Aorta (tissue), 5 donors: Measurements from ENCODE around the gene ATP5PO. TPM values are rescaled to one million over a fixed set of nuclear protein-coding genes. Genes with fewer than 3 reads are reported as not detected.
A peak's percentile ranks its signal among the peaks of the same experiment; 100 is the strongest.

Source experiments
- ATAC-seq: fragments of 200-7000 bp; cut with Tn5 transposase; one replicate; pipeline ENCODE4 v1.9.1; 2022; ENCODE audit warnings: moderate library complexity; ENCODE audit not compliant: low FRiP score
- DNase-seq, 2 donors: peaks; one replicate each; pipeline ENCODE4 v3.0.0-alpha.2; 2020
- H3K27ac ChIP-seq, 2 donors: one replicate each; pipeline ENCODE4 v1.5.1; 2013; ENCODE audit warnings: low read length in 2 of 2, mild to moderate bottlenecking in 2 of 2, moderate library complexity in 2 of 2, control low read depth in 1 of 2, inconsistent platforms in 1 of 2, low read depth in 1 of 2
- H3K27me3 ChIP-seq, 2 donors: one replicate each; pipeline ENCODE4 v1.6.1; 2013; ENCODE audit warnings: control low read depth in 1 of 2, low read length in 1 of 2, mild to moderate bottlenecking in 1 of 2, moderate library complexity in 1 of 2; ENCODE audit not compliant: insufficient read depth in 2 of 2, control insufficient read depth in 1 of 2
- H3K36me3 ChIP-seq, 2 donors: one replicate each; pipeline ENCODE4 v1.6.1; 2013; ENCODE audit warnings: control low read depth in 1 of 2, low read length in 1 of 2, mild to moderate bottlenecking in 1 of 2; ENCODE audit not compliant: insufficient read depth in 2 of 2, control insufficient read depth in 1 of 2
- H3K4me1 ChIP-seq, 2 donors: one replicate each; pipeline ENCODE4 v1.6.1; 2013; ENCODE audit warnings: low read length in 2 of 2, control low read depth in 1 of 2, mild to moderate bottlenecking in 1 of 2, moderate library complexity in 1 of 2; ENCODE audit not compliant: insufficient read depth in 2 of 2, control insufficient read depth in 1 of 2
- H3K4me3 ChIP-seq, 2 donors: one replicate each; pipeline ENCODE4 v1.5.1; 2013; ENCODE audit warnings: low read length in 2 of 2, control low read depth in 1 of 2, mild to moderate bottlenecking in 1 of 2
- H3K9me3 ChIP-seq: one replicate; pipeline ENCODE4 v1.6.1; 2013; ENCODE audit warnings: mild to moderate bottlenecking, low read length; ENCODE audit not compliant: control insufficient read depth
- WGBS, 2 donors: extraction: QIAGEN DNeasy Blood & Tissue Kit; methylation state at CpG; one replicate each; pipeline ENCODE4 v1.1.7; 2013; 5-methylcytosine and 5-hydroxymethylcytosine counted together
- intact Hi-C, 2 donors: fragments of 100-400 bp; cut with DNase I; formaldehyde crosslinking; loops; one replicate each; pipeline versions ENCODE4 v1.14.2 to v1.15.0; 2022
- polyA plus RNA-seq, 2 donors: library from polyadenylated mRNA; stranded (reverse); fragments of 200-250 nt; gene quantifications; one replicate each; pipeline ENCODE4 v1.2.3, GENCODE V29; 2013
- total RNA-seq, 2 donors: library from RNA; stranded (reverse); fragmentation: NEBNext Ultra II Directional; extraction: Animal tissue kit (Norgen Biotek cat#: 25700); gene quantifications; one replicate each; pipeline ENCODE4 v1.2.1, GENCODE V29; 2021
- donor health status: healthy with polysubstance abuse.
- donor health status: Bipolar disorder and iron deficiency.
- donor health status: DM: no; HTN: no; CAD: no.
- donor health status: DM: no; HTN: no; CAD: no.
- donor health status: DM: yes; HTN: yes; CAD: no.

The ATP5PO gene
- total and polyA plus RNA-seq, 4 donors: 112 to 461 (median 177) TPM

DNA sequence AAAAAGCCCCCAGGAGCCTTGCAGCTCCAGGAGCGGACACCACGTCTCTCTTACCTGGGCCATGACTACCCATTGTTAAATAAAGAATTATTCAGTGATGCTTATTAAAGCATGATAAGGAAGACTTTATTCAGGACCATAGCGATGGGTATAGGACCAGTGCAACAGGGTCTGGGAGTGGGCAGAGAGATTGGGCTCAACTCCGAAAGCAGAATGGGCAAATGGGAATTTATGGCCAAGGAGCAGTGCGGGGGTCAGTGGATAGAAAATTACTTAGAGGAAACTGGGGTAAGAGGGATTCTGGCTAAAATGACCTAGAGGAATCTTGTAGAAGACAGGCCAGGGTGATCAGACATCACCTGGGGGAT lies 580 bp upstream of the ATP5PO start:
- ATAC-seq (no peak), DNase-seq (no peak)
- peak overlapping the region; percentile 20 to 65 for H3K4me3 ChIP-seq
- no peaks in the 10 kb centered on the region for H3K27me3 ChIP-seq
- WGBS, 2 donors: 50 to 51% methylated on average over 5 of the region's 5 CpGs
- no peak overlapping the region for H3K27ac ChIP-seq
- peaks cover 0 to 5% of the 10 kb centered on the region in 2 donors for H3K4me1 ChIP-seq
- peaks cover 0 to 1% of the 10 kb centered on the region in 2 donors for H3K36me3 ChIP-seq
- intact Hi-C loops: loop anchor here in 1 of 2 donors (10.0 kb wide), 1 partner anchor 699 kb away; the partner anchor contains the start of gene RCAN1
- no peaks in the 10 kb centered on the region for H3K9me3 ChIP-seq

DNA sequence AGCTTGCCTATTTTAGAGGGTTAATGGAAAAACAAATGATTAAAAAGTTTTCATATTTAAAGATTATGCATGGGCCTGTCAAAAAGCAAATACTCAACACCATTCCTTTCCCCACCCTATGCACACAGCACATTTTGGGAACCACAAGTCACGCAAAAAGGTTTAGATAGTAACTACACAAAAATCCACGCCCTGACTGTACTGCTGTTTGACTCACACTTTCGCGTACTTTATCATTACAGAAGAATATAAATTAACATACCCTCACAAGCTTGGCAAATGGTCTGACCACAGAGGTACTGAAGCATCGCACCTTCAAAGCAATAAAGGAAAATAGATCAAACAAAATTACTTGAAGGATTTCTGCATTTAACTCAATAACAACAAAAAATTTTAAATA lies 1.4 kb downstream of the ATP5PO start:
- Histone ChIP-seq H3K27ac (no peak overlapping the region), H3K4me3 (no peak overlapping the region), H3K27me3 (no peaks in the 10 kb centered on the region), H3K4me1 (peaks cover 0 to 5% of the 10 kb centered on the region in 2 donors), H3K9me3 (no peaks in the 10 kb centered on the region), H3K36me3 (peaks cover 0 to 2% of the 10 kb centered on the region in 2 donors)
- intact Hi-C loops: loop anchor here in 1 of 2 donors (10.0 kb wide), 1 partner anchor 701 kb away; the partner anchor contains the start of gene RCAN1
- ATAC-seq (no peak), DNase-seq (no peak)
- 92% methylated on average over 5 of the region's 5 CpGs for WGBS, 2 donors

DNA sequence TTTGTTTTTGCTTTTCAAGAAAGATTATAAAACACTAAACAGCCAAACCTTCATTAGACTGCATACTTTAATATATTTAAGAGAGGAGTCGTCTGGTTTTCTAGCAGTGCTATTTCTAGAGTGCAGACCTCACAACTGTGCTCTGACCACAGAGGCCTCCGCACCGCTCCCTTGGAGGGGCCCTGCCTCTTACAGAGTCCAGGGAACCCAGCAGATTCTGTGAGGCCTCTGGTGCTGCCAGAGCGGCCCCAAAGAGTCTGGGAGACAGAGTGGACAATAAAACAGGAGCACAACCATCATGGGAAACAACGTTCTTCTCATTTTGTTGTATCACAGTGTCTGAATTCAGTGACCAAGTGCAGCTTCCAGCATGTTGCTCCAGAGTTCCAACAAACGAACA lies 5.8 kb downstream of the ATP5PO start:
- Histone ChIP-seq H3K4me1 (peaks cover 0 to 2% of the 10 kb centered on the region in 2 donors), H3K4me3 (no peak overlapping the region), H3K36me3 (peaks cover 4 to 11% of the 10 kb centered on the region in 2 donors), H3K27me3 (no peaks in the 10 kb centered on the region), H3K27ac (no peak overlapping the region), H3K9me3 (no peaks in the 10 kb centered on the region)
- 79 to 84% methylated on average over 6 of the region's 6 CpGs for WGBS, 2 donors
- no peak for DNase-seq
- intact Hi-C loops: loop anchor here in 1 of 2 donors (10.0 kb wide), 1 partner anchor 705 kb away; the partner anchor contains the start of gene RCAN1
- ATAC-seq: no peak

DNA sequence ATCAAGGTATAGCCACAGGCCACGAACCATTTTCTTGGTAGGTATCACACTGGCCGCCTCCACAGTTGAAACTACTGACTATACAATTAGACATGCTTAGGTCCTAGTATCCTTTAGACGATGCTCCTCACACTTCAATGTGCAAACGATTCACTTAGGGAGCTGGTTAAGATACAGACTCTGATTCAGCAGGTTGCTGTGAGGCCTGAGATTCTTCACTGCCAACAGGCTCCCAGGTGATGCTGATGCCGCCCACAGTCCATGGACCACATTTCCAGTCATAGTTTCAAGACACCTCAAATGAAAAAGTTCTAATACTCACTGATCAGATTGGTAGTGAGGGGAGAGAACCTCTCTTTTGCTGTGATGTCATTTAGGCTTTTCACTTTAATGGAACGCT lies 6.8 kb downstream of the ATP5PO start:
- Histone ChIP-seq H3K9me3 (no peaks in the 10 kb centered on the region), H3K36me3 (peaks cover 8 to 11% of the 10 kb centered on the region in 2 donors), H3K4me1 (no peaks in the 10 kb centered on the region), H3K27me3 (no peaks in the 10 kb centered on the region), H3K4me3 (no peak overlapping the region), H3K27ac (no peak overlapping the region)
- intact Hi-C loops: no loop called here
- 79 to 95% methylated on average over 6 of the region's 6 CpGs for WGBS, 2 donors
- DNase-seq (no peak), ATAC-seq (no peak)

DNA sequence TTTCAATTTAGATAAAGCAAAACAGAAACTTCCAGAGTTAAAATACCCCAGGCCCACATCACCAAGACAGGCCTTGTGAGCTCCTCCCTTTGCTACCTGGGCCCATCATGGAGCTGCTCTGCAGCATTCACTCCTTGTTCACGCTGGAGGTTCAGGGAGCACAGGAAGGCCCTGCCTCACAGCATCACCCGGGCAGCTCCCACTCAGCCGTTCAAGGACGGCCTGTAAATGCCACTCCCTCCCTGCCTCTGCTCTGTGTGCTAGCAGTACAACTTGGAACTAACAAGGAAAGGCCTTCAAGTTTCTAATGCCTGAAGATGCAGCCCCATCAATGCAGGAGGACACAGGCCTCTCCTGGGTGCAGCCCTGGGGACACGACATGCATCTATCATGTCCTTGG lies 11.6 kb downstream of the ATP5PO start:
- Histone ChIP-seq H3K36me3 (peaks cover 8 to 9% of the 10 kb centered on the region in 2 donors), H3K27ac (no peak overlapping the region), H3K9me3 (no peaks in the 10 kb centered on the region), H3K4me3 (no peak overlapping the region), H3K27me3 (no peaks in the 10 kb centered on the region), H3K4me1 (peaks cover 0 to 1% of the 10 kb centered on the region in 2 donors)
- intact Hi-C loops: no loop called here
- ATAC-seq: no peak
- 39 to 45% methylated on average over 5 of the region's 5 CpGs for WGBS, 2 donors
- no peak for DNase-seq

DNA sequence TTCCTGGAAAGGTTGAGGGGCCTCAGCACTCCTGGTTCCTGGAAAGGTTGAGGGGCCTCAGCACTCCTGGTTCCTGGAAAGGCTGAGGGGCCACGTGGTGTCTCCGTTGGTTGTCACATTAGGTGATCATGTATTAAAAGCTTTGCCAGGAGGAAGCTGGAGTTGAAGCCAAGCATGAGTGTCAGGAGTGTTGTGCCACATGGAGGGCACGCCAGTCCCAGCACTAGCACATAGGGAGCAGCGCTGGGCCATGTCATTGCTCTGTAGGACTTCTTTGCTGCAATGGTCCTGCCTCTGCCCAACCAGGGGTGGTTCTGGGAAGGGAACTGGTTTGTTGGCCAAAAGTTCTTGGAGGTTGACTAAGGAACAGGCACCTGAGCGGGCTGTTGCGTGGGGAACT lies 13.3 kb downstream of the ATP5PO start:
- peak overlapping the region in 1 of 2 donors; percentile 19 for H3K27ac ChIP-seq

DNA sequence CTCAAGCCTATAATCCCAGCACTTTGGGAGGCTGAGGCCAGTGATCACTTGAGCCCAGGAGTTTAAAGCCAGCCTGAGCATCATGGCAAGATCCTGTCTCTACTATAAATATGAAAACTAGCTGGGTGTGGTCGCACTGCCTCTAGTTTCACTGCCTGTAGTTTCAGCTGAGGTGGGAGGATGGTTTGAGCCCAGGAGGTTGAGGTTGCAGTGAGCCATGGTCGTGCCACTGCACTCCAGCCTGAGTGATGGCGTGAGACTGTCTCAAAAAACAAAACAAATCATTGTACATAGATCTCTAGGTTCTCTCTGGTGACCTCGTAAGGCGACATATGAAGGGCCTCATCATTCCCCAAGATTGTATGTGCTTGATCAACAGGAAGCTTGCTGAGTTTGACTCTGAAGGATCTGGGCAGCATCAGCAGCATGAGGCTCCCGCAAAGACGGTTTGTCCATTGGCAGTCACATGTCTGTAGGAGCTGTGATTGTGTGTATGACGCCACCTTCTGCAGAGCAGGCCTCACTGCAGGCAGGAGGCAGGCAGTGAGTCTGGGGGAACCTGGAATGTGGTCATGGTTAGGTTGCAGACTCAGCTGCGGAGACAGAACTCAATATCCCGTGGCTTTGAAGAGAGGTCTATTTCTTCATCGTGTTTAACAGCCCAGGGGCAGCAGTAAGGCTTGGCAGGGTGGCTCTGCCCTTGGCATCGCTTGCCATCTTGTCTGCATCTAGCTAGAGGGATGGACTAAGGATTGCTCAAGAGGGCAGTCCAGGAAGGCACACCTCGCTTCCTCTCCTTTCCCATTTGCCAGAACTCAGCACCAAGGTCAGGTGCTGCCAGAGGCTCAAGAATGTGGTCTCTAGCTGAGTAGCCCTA lies 14.0 kb downstream of the ATP5PO start:
- Histone ChIP-seq H3K36me3 (peaks cover 0 to 3% of the 10 kb centered on the region in 2 donors), H3K4me1 (peaks cover 0 to 4% of the 10 kb centered on the region in 2 donors), H3K4me3 (no peak overlapping the region), H3K27me3 (no peaks in the 10 kb centered on the region), H3K27ac (peak overlapping the region in 1 of 2 donors; percentile 19), H3K9me3 (no peaks in the 10 kb centered on the region)
- intact Hi-C loops: no loop called here
- DNase-seq (no peak), ATAC-seq (peak; percentile 66)
- 51 to 59% methylated on average over 13 of the region's 13 CpGs for WGBS, 2 donors

More for the DNA sequence above, 13.3 kb downstream of the ATP5PO start:
- Histone ChIP-seq H3K27me3 (no peaks in the 10 kb centered on the region), H3K4me1 (peaks cover 0 to 4% of the 10 kb centered on the region in 2 donors), H3K9me3 (no peaks in the 10 kb centered on the region), H3K36me3 (peaks cover 4 to 5% of the 10 kb centered on the region in 2 donors), H3K4me3 (no peak overlapping the region)
- DNase-seq (no peak), ATAC-seq (no peak)
- whole genome bisulfite sequencing, 2 donors: 83 to 89% methylated on average over 6 of the region's 6 CpGs
- intact Hi-C loops: no loop called here

DNA sequence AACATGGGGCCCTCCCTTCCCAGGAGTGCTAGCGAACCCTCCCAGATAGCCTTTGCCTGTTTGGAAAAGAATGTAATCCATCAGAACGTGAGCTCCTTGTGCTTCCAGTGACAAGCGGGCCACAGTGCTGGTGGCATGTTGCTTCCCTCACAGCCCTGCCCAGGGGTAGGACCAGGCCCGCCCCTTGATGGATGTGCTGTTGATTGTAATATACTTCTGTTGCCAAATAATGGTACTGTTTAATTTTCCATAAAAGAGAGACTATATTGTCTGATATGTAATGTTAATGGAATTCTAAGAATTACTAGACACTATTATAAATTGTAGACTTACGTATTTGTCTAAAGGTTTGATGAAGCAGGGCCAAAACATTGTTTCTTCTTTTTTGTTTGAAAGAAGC lies 16.4 kb downstream of the ATP5PO start:
- Histone ChIP-seq H3K36me3 (peaks cover 0 to under 1% of the 10 kb centered on the region in 2 donors), H3K9me3 (no peaks in the 10 kb centered on the region), H3K27ac (peak overlapping the region in 1 of 2 donors; percentile 87), H3K4me1 (peaks cover 0 to 4% of the 10 kb centered on the region in 2 donors), H3K27me3 (no peaks in the 10 kb centered on the region), H3K4me3 (no peak overlapping the region)
- intact Hi-C loops: loop anchor here (5.0 to 10.0 kb wide), 2 partner anchors 144 to 257 kb away; partner anchors contain the start of genes CRYZL1 (in 1 of the 2) and ITSN1 (in 1 of the 2)
- no peak for DNase-seq
- no peak for ATAC-seq
- 4 to 11% methylated on average over 5 of the region's 5 CpGs for WGBS, 2 donors
